CD4-positive, alpha-beta T cell (primary cell): Measurements from ENCODE around the gene ADGRG1. TPM values are rescaled to one million over a fixed set of nuclear protein-coding genes. Genes with fewer than 3 reads are reported as not detected.

ENCODE experiments used
- ATAC-seq: fragments of 200-7000 bp; cut with Tn5 transposase; one replicate; pipeline ENCODE4 v1.10.0; 2022; ENCODE audit warnings: mild to moderate bottlenecking; ENCODE audit not compliant: poor library complexity
- CTCF ChIA-PET: fragments of 350-600 bp; sonication (Branson Sonifier 250); formaldehyde crosslinking; loops from one replicate; lab custom pipeline; 2021; ENCODE audit warnings: antibody characterized with exemption, inconsistent platforms; lab: Charles Lee
- POLR2A ChIA-PET: fragments of 350-600 bp; sonication (Branson Sonifier 250); formaldehyde crosslinking; loops from one replicate; lab custom pipeline; 2021; ENCODE audit warnings: antibody characterized with exemption, inconsistent platforms; lab: Charles Lee
- DNase-seq, 14 experiments: peaks; one replicate each; pipeline ENCODE4 v3.0.0-alpha.2; 2013 to 2020; ENCODE audit warnings: mixed read lengths in 2 of 14
- H3K27ac ChIP-seq, 2 donors: one replicate each; pipeline versions ENCODE4 v1.5.1 to v1.7.0; 2013; ENCODE audit warnings: low read length in 2 of 2, low read depth in 1 of 2, mild to moderate bottlenecking in 1 of 2
- H3K27me3 ChIP-seq, 2 experiments: 1 replicate in 1 of 2; 2 replicates in 1 of 2; pipeline versions ENCODE4 v1.6.1 to v1.7.0; 2013; ENCODE audit warnings: low read length in 2 of 2, control low read depth in 1 of 2, mild to moderate bottlenecking in 1 of 2, moderate library complexity in 1 of 2; ENCODE audit not compliant: insufficient read depth in 2 of 2, control insufficient read depth in 1 of 2
- H3K36me3 ChIP-seq: one replicate; pipeline ENCODE4 v1.6.1; 2013; ENCODE audit warnings: low read length, control low read depth; ENCODE audit not compliant: insufficient read depth
- H3K4me1 ChIP-seq: one replicate; pipeline ENCODE4 v1.6.1; 2013; ENCODE audit warnings: low read length, control low read depth; ENCODE audit not compliant: insufficient read depth
- H3K4me3 ChIP-seq: one replicate; pipeline ENCODE4 v1.5.1; 2013; ENCODE audit warnings: mild to moderate bottlenecking, low read length, moderate library complexity
- H3K9me3 ChIP-seq, 2 experiments: 1 replicate in 1 of 2; 2 replicates in 1 of 2; pipeline versions ENCODE4 v1.6.1 to v1.7.0; 2013; ENCODE audit warnings: low read length in 2 of 2, mild to moderate bottlenecking in 2 of 2, control low read depth in 1 of 2, moderate library complexity in 1 of 2; ENCODE audit not compliant: control insufficient read depth in 1 of 2, insufficient read depth in 1 of 2
- H3K27ac Mint-ChIP-seq: one replicate; pipeline ENCODE4 v1.8.0; 2020; ENCODE audit warnings: mixed read lengths
- H3K27me3 Mint-ChIP-seq: one replicate; pipeline ENCODE4 v1.8.0; 2021; ENCODE audit warnings: mixed read lengths
- H3K36me3 Mint-ChIP-seq: one replicate; pipeline ENCODE4 v1.8.0; 2021; ENCODE audit warnings: low read depth, mixed read lengths
- H3K4me1 Mint-ChIP-seq: one replicate; pipeline ENCODE4 v1.8.0; 2021; ENCODE audit warnings: low read depth, mixed read lengths
- H3K4me3 Mint-ChIP-seq: one replicate; pipeline ENCODE4 v1.8.0; 2020; ENCODE audit warnings: mild to moderate bottlenecking, mixed read lengths
- H3K9me3 Mint-ChIP-seq: one replicate; pipeline ENCODE4 v1.8.0; 2020; ENCODE audit warnings: mixed read lengths
- intact Hi-C, 2 experiments: fragments of 100-400 bp; cut with DNase I in 1 of 2; cut with micrococcal nuclease in 1 of 2; formaldehyde crosslinking; loops; one replicate each; pipeline versions ENCODE4 v1.15.1 to v1.9.0; 2023 to 2025; cut with DNase I, micrococcal nuclease
- total RNA-seq, 174 experiments: library from RNA in 2 of 174; stranded (reverse) in 2 of 174; gene quantifications; one replicate each; pipeline ENCODE4 v1.2.3 and lab custom pipeline; 2021 to 2026
- TF ChIP-seq, protein P1 (sequence below): fragments of 200-600 bp; IDR thresholded peaks from one replicate; pipeline ENCODE4 v1.8.0; 2022; ENCODE audit warnings: antibody characterized with exemption, mild to moderate bottlenecking

Gene ADGRG1
- total RNA-seq, 2 experiments from 2014 or later: 1.8 to 2.3 TPM

GRCh38 chr16:57620335-57621231 is 7.8 kb upstream of the ADGRG1 start:
- Mint-ChIP-seq H3K9me3 (no peaks in the 10 kb centered on the region), H3K4me1 (no peaks in the 10 kb centered on the region), H3K27me3 (no peaks in the 10 kb centered on the region), H3K4me3 (no peak overlapping the region), H3K27ac (no peak overlapping the region), H3K36me3 (no peaks in the 10 kb centered on the region)
- ChIA-PET CTCF (no interaction called here), POLR2A (no interaction called here)
- Histone ChIP-seq H3K9me3 (no peaks in the 10 kb centered on the region), H3K4me1 (no peaks in the 10 kb centered on the region), H3K36me3 (no peaks in the 10 kb centered on the region), H3K4me3 (no peak overlapping the region), H3K27me3 (no peaks in the 10 kb centered on the region), H3K27ac (no peak overlapping the region)
- DNase-seq (peak in 1 of 14 experiments; percentile 6), ATAC-seq (no peak)
- TF ChIP-seq, protein P1, sequence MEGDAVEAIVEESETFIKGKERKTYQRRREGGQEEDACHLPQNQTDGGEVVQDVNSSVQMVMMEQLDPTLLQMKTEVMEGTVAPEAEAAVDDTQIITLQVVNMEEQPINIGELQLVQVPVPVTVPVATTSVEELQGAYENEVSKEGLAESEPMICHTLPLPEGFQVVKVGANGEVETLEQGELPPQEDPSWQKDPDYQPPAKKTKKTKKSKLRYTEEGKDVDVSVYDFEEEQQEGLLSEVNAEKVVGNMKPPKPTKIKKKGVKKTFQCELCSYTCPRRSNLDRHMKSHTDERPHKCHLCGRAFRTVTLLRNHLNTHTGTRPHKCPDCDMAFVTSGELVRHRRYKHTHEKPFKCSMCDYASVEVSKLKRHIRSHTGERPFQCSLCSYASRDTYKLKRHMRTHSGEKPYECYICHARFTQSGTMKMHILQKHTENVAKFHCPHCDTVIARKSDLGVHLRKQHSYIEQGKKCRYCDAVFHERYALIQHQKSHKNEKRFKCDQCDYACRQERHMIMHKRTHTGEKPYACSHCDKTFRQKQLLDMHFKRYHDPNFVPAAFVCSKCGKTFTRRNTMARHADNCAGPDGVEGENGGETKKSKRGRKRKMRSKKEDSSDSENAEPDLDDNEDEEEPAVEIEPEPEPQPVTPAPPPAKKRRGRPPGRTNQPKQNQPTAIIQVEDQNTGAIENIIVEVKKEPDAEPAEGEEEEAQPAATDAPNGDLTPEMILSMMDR: no peak
- intact Hi-C loops: no loop called here

GRCh38 chr16:57621521-57622271 is 6.7 kb upstream of the ADGRG1 start:
- H3K36me3 ChIP-seq: no peaks in the 10 kb centered on the region
- no peak overlapping the region for H3K4me3 Mint-ChIP-seq
- no peaks in the 10 kb centered on the region for H3K9me3 ChIP-seq
- TF ChIP-seq, protein P1: no peak
- no peaks in the 10 kb centered on the region for H3K9me3 Mint-ChIP-seq
- CTCF ChIA-PET: no interaction called here
- no peak for ATAC-seq
- H3K27ac ChIP-seq: no peak overlapping the region
- no peaks in the 10 kb centered on the region for H3K4me1 Mint-ChIP-seq
- no peak overlapping the region for H3K4me3 ChIP-seq
- POLR2A ChIA-PET: no interaction called here
- no peaks in the 10 kb centered on the region for H3K27me3 Mint-ChIP-seq
- no peaks in the 10 kb centered on the region for H3K36me3 Mint-ChIP-seq
- no peaks in the 10 kb centered on the region for H3K4me1 ChIP-seq
- no peak for DNase-seq
- intact Hi-C loops: no loop called here
- H3K27me3 ChIP-seq: no peaks in the 10 kb centered on the region
- H3K27ac Mint-ChIP-seq: no peak overlapping the region

DNA sequence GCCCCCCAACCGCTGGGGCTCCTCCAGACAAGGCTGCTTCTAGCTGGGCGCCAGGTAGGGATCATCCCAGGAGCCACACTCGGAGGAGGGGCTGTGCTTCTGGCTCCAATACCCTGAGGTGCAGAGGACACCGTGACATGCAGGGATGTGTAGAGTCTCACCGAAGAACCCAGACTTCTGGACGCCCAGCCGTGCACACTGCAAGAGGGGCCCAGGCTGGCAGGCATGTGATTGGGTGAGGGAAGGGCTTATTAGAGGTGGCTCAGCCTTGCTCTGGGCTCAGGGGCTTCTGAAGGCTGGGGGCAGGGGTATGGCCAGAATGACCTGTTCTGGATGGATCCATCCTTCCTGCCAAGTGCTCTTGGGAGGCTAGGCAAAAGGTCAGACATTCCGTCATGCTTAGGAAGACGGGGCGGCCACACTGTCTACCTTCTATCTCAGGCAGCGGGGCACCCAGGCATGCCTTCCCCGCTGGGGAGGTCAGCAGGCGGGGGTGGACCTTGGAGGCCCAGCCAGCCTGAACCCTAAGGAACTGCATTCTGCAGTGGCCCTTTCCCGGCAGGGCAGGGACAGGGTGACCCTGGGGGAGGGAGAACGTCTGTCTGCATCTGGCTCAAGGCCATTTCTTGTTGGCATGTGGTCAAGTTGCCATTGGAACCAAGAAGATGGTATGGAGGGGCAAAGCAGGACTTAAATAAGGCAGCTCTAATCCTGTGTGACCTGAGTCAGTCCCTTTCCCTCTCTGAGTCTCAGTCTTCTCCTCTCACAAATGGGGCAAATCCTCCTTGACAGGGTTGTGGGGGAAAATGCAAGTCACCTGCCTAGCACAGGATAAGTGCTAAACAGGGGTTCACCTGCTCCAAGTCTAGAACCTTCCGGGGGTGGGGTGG is 5.8 kb upstream of the ADGRG1 start:
- Histone ChIP-seq H3K27me3 (no peaks in the 10 kb centered on the region), H3K4me3 (no peak overlapping the region), H3K36me3 (no peaks in the 10 kb centered on the region), H3K27ac (no peak overlapping the region), H3K9me3 (no peaks in the 10 kb centered on the region), H3K4me1 (no peaks in the 10 kb centered on the region)
- no peak for ATAC-seq
- TF ChIP-seq, protein P1: no peak
- Mint-ChIP-seq H3K4me3 (no peak overlapping the region), H3K36me3 (no peaks in the 10 kb centered on the region), H3K4me1 (no peaks in the 10 kb centered on the region), H3K9me3 (no peaks in the 10 kb centered on the region), H3K27me3 (peaks cover 4% of the 10 kb centered on the region), H3K27ac (no peak overlapping the region)
- CTCF ChIA-PET: no interaction called here
- POLR2A ChIA-PET: no interaction called here
- intact Hi-C loops: no loop called here
- no peak for DNase-seq
